ENCODE results near the gene CABLES1.

- TF ChIP-seq FOXM1 (IDR thresholded peaks at IDR 0.05; ENCODE audit: borderline replicate concordance): no peak
- no peak for TF ChIP-seq SUZ12 (IDR thresholded peaks at IDR 0.05)
- TF ChIP-seq SP1 (IDR thresholded peaks at IDR 0.05): no peak
- TF ChIP-seq ELF4 (IDR thresholded peaks at IDR 0.05): no peak
- no peak for TF ChIP-seq L3MBTL2 (conservative IDR thresholded peaks at IDR 0.05)
- no peak for TF ChIP-seq TARDBP (IDR thresholded peaks at IDR 0.05)
- no peak for TF ChIP-seq BHLHE40 (IDR thresholded peaks at IDR 0.05; ENCODE audit: borderline replicate concordance)
- no peak for TF ChIP-seq ARNT (IDR thresholded peaks at IDR 0.05)
Measured at GRCh38 chr18:23143016-23143814, 7.9 kb downstream of the CABLES1 start.
